Measurements from ENCODE around the gene PFDN6. TPM values are rescaled to one million over a fixed set of nuclear protein-coding genes. Genes with fewer than 3 reads are reported as not detected.
A peak's percentile ranks its signal among the peaks of the same experiment; 100 is the strongest.

PFDN6 gene
- 55.8 and 69.3 TPM in 2 replicates for total RNA-seq

- peak within 1 kb of the TSS; percentile 81 for H3K4me3 ChIP-seq (ENCODE audit: low read depth, low read length)
- peak; percentile 79 for DNase-seq (ENCODE audit: low read depth)
- TF ChIP-seq CTCF (conservative IDR thresholded peaks at IDR 0.05; ENCODE audit: low read depth, low read length): no peak
These were observed at the start of gene PFDN6, which contains the start of gene WDR46 for GRCh38 chr6:33288921-33289783. Gene PFDN6, plus strand, starts transcription at chr6:33289601. Its CDS starts 256 bp downstream, at chr6:33289857. Gene WDR46, minus strand, starts transcription at chr6:33289239. Its CDS starts 69 bp downstream, at chr6:33289170.

- no peak overlapping the region for H3K4me3 ChIP-seq (ENCODE audit: low read depth, low read length)
- no peak for DNase-seq (ENCODE audit: low read depth)
- TF ChIP-seq CTCF (conservative IDR thresholded peaks at IDR 0.05; ENCODE audit: low read depth, low read length): no peak
These were observed 47.4 kb upstream of the PFDN6 start for GRCh38 chr6:33241968-33242367.

GRCh38 chr6:33243476-33243875 is 45.9 kb upstream of the PFDN6 start:
- no peak for TF ChIP-seq CTCF (conservative IDR thresholded peaks at IDR 0.05; ENCODE audit: low read depth, low read length)
- DNase-seq (ENCODE audit: low read depth): no peak
- H3K4me3 ChIP-seq (ENCODE audit: low read depth, low read length): no peak overlapping the region

GRCh38 chr6:33247977-33248642 is 41.3 kb upstream of the PFDN6 start:
- peak; percentile 88 for TF ChIP-seq CTCF (conservative IDR thresholded peaks at IDR 0.05; ENCODE audit: low read depth, low read length)
- peak overlapping the region; percentile 46 for H3K4me3 ChIP-seq (ENCODE audit: low read depth, low read length)
- DNase-seq (ENCODE audit: low read depth): no peak

GRCh38 chr6:33248643-33248931 is 40.8 kb upstream of the PFDN6 start:
- TF ChIP-seq CTCF (conservative IDR thresholded peaks at IDR 0.05; ENCODE audit: low read depth, low read length): no peak
- H3K4me3 ChIP-seq (ENCODE audit: low read depth, low read length): peak overlapping the region; percentile 46
- no peak for DNase-seq (ENCODE audit: low read depth)

GRCh38 chr6:33248932-33249731 is 40.3 kb upstream of the PFDN6 start:
- DNase-seq (ENCODE audit: low read depth): peak; percentile 92
- H3K4me3 ChIP-seq (ENCODE audit: low read depth, low read length): peak overlapping the region; percentile 79
- TF ChIP-seq CTCF (conservative IDR thresholded peaks at IDR 0.05; ENCODE audit: low read depth, low read length): no peak
